ENCODE results near the gene COL4A1.

Gene COL4A1

DNA sequence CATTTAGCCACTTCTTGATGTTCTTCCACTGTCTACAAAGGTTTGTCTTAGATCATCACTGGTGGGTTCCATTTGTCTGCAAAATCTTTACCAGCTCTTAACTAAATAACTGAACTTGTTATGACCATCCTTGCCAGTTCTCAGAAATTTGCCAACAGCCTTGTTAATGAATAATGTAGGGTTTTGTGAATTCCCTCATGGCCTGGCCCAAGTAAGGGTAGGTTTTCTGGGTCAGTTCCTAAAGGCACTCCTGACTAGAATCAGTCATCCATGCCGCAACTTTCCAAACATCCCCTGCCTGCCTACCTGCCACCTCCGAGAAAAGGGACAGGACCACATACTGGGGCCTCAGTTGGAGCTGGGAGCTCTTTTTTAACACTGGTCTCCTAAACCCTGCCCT is 4.0 kb downstream of the COL4A1 start:
- H3K9me3 ChIP-seq (ENCODE audit: insufficient read depth, low read depth, low read length), result no peaks in the 10 kb centered on the region
- no peak for TF ChIP-seq EZH2phosphoT487 (IDR thresholded peaks at IDR 0.05; ENCODE audit: borderline replicate concordance)
- TF ChIP-seq, protein P1, sequence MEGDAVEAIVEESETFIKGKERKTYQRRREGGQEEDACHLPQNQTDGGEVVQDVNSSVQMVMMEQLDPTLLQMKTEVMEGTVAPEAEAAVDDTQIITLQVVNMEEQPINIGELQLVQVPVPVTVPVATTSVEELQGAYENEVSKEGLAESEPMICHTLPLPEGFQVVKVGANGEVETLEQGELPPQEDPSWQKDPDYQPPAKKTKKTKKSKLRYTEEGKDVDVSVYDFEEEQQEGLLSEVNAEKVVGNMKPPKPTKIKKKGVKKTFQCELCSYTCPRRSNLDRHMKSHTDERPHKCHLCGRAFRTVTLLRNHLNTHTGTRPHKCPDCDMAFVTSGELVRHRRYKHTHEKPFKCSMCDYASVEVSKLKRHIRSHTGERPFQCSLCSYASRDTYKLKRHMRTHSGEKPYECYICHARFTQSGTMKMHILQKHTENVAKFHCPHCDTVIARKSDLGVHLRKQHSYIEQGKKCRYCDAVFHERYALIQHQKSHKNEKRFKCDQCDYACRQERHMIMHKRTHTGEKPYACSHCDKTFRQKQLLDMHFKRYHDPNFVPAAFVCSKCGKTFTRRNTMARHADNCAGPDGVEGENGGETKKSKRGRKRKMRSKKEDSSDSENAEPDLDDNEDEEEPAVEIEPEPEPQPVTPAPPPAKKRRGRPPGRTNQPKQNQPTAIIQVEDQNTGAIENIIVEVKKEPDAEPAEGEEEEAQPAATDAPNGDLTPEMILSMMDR (conservative IDR thresholded peaks at IDR 0.05; ENCODE audit: low read length), result no peak
- H2AFZ ChIP-seq (ENCODE audit: low read length), result no peak overlapping the region
- no peaks in the 10 kb centered on the region for H3K9me2 ChIP-seq (replicated peaks; ENCODE audit: low read depth, low read length)
- no peaks in the 10 kb centered on the region for H3K79me2 ChIP-seq (ENCODE audit: insufficient read depth, low read length)
- no peak overlapping the region for H3K9ac ChIP-seq (ENCODE audit: low read depth, low read length, poor library complexity, severe bottlenecking)
- no peaks in the 10 kb centered on the region for H4K20me1 ChIP-seq (ENCODE audit: insufficient read depth, low read length, poor library complexity, severe bottlenecking)
- no peaks in the 10 kb centered on the region for H3K36me3 ChIP-seq (ENCODE audit: insufficient read depth, low read length)
- H3K4me1 ChIP-seq (ENCODE audit: insufficient read depth, low read length, poor library complexity, severe bottlenecking), result no peaks in the 10 kb centered on the region
- H3K4me2 ChIP-seq (ENCODE audit: low read depth, low read length, poor library complexity, severe bottlenecking), result no peak overlapping the region
- H3K27me3 ChIP-seq (ENCODE audit: insufficient read depth, low read length, poor library complexity, severe bottlenecking), result no peaks in the 10 kb centered on the region
- no peaks in the 10 kb centered on the region for H3F3A ChIP-seq (ENCODE audit: low read depth)
- no peak overlapping the region for H3K4me3 ChIP-seq (ENCODE audit: low read length, poor library complexity, severe bottlenecking)

- Histone ChIP-seq H3K36me3 (ENCODE audit: insufficient read depth, low read length) (no peaks in the 10 kb centered on the region), H4K20me1 (ENCODE audit: insufficient read depth, low read length, poor library complexity, severe bottlenecking) (no peaks in the 10 kb centered on the region), H2AFZ (ENCODE audit: low read length) (no peak overlapping the region), H3K27me3 (ENCODE audit: insufficient read depth, low read length, poor library complexity, severe bottlenecking) (no peaks in the 10 kb centered on the region), H3K9me2 (replicated peaks; ENCODE audit: low read depth, low read length) (no peaks in the 10 kb centered on the region), H3K9me3 (ENCODE audit: insufficient read depth, low read depth, low read length) (no peaks in the 10 kb centered on the region), H3F3A (ENCODE audit: low read depth) (no peaks in the 10 kb centered on the region), H3K4me2 (ENCODE audit: low read depth, low read length, poor library complexity, severe bottlenecking) (no peak overlapping the region), H3K4me1 (ENCODE audit: insufficient read depth, low read length, poor library complexity, severe bottlenecking) (no peaks in the 10 kb centered on the region), H3K79me2 (ENCODE audit: insufficient read depth, low read length) (no peaks in the 10 kb centered on the region), H3K9ac (ENCODE audit: low read depth, low read length, poor library complexity, severe bottlenecking) (no peak overlapping the region), H3K4me3 (ENCODE audit: low read length, poor library complexity, severe bottlenecking) (no peak overlapping the region)
- TF ChIP-seq, protein P1 (conservative IDR thresholded peaks at IDR 0.05; ENCODE audit: low read length), result no peak
- TF ChIP-seq EZH2phosphoT487 (IDR thresholded peaks at IDR 0.05; ENCODE audit: borderline replicate concordance), result no peak
Observed at GRCh38 chr13:110301606-110302553, 5.1 kb downstream of the COL4A1 start.

GRCh38 chr13:110301083-110301482 is 5.9 kb downstream of the COL4A1 start:
- TF ChIP-seq EZH2phosphoT487 (IDR thresholded peaks at IDR 0.05; ENCODE audit: borderline replicate concordance), result no peak
- TF ChIP-seq, protein P1 (conservative IDR thresholded peaks at IDR 0.05; ENCODE audit: low read length), result no peak
- Histone ChIP-seq H3K4me1 (ENCODE audit: insufficient read depth, low read length, poor library complexity, severe bottlenecking) (no peaks in the 10 kb centered on the region), H3K9ac (ENCODE audit: low read depth, low read length, poor library complexity, severe bottlenecking) (no peak overlapping the region), H2AFZ (ENCODE audit: low read length) (no peak overlapping the region), H4K20me1 (ENCODE audit: insufficient read depth, low read length, poor library complexity, severe bottlenecking) (no peaks in the 10 kb centered on the region), H3K4me2 (ENCODE audit: low read depth, low read length, poor library complexity, severe bottlenecking) (no peak overlapping the region), H3K4me3 (ENCODE audit: low read length, poor library complexity, severe bottlenecking) (no peak overlapping the region), H3K27me3 (ENCODE audit: insufficient read depth, low read length, poor library complexity, severe bottlenecking) (no peaks in the 10 kb centered on the region), H3K79me2 (ENCODE audit: insufficient read depth, low read length) (no peaks in the 10 kb centered on the region), H3K9me3 (ENCODE audit: insufficient read depth, low read depth, low read length) (no peaks in the 10 kb centered on the region), H3K36me3 (ENCODE audit: insufficient read depth, low read length) (no peaks in the 10 kb centered on the region), H3F3A (ENCODE audit: low read depth) (no peaks in the 10 kb centered on the region), H3K9me2 (replicated peaks; ENCODE audit: low read depth, low read length) (no peaks in the 10 kb centered on the region)

All from Loucy (cell line).